Kidney tubule cell (primary cell): ENCODE results near the gene DMPK.

Experiments
- DNase-seq: peaks from one replicate; pipeline ENCODE4 v3.0.0-alpha.2; 2018; ENCODE audit warnings: low spot score

DMPK gene

GRCh38 chr19:45785097-45785496 is 2.8 kb upstream of the DMPK start:
- DNase-seq, result no peak

DNA sequence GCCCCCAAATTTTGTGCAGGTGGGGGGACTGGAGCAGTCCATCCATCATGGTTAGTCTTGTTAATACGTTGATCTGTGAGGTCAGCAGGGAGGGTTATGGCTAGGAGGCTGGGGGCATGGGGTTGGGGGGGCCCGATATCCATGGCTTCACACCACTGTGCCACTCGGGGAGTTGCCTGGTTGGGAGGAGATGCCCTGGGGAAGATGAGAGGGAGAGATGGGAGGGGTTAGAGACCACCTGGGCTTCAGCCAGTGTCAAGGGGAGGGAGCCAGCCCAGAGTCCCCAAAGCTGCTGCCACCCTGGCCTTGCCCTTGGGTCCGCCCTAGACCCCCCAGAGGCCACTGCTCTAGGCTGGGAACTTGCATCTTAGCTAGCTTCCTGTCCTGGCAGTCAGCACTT is 1.8 kb upstream of the DMPK start:
- no peak for DNase-seq

- peak; percentile 33 for DNase-seq
Observed at GRCh38 chr19:45782820-45783785, 813 bp upstream of the DMPK start.

GRCh38 chr19:45781214-45782161 is 802 bp downstream of the DMPK start:
- DNase-seq, result peak; percentile 47

DNA sequence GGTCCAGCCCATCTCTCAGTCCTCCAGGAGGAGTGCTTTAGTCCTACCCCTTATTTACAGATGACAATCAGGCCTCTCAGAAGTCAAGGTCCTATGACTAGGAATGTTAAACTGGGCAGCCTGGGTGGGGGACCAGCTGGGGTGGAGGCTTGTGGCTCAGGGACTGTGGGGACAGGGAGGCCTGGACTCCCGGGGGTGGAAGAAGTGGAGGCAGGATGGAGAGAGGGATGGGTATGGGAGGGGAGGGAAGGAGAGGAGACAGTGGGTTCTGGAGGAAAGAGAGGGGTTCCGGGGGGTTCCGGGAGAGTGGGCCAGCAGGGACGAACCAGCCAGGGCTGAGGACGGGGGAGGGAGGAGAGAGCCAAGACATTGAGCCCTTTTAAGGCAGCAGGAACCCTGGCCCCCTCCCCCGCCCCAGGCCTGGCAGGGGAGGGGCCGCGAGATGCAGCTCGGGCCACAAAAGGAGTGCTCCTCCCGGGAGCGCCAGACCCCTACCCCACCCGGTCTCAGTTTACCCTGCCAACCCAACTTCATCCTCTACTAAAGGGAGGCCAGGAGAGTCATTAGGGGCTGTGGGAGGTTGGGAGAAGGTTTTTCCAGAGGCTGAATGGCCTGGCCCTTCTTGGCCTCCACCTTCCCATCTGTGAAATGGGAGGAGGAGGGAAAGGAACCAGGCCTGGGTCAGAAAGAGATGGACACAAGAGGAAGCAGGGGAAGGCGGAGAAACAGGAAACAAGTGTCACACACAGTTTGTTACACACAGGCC is 1.7 kb downstream of the DMPK start:
- no peak for DNase-seq

GRCh38 chr19:45780146-45780447 is 2.2 kb downstream of the DMPK start:
- DNase-seq, result no peak

GRCh38 chr19:45779231-45780145 is 2.8 kb downstream of the DMPK start:
- peak; percentile 78 for DNase-seq

GRCh38 chr19:45778010-45778661 is 4.2 kb downstream of the DMPK start:
- no peak for DNase-seq

DNA sequence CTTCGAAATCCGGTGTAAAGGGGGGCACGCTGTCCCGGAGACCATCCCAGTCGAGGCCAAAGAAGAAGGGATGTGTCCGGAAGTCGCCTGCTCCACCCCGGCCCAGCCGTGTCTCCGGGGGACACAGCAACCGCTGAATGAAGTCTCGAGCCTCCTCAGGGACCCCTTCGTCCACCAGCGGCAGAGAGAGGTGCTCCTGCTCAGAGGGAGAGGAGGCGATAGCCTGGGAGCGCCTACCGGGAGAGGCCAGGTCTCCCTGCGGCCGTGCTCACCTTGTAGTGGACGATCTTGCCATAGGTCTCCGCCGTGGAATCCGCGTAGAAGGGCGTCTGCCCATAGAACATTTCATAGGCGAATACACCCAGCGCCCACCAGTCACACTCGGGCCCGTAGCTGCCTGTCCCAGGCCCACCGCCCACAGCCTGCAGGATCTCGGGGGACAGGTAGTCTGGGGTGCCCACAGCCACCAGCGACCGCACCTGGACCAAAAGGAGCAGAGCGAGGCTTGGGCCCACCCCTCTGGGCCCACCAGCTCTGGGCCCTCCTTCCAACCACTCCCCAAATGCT is 4.8 kb downstream of the DMPK start:
- DNase-seq, result no peak

DNA sequence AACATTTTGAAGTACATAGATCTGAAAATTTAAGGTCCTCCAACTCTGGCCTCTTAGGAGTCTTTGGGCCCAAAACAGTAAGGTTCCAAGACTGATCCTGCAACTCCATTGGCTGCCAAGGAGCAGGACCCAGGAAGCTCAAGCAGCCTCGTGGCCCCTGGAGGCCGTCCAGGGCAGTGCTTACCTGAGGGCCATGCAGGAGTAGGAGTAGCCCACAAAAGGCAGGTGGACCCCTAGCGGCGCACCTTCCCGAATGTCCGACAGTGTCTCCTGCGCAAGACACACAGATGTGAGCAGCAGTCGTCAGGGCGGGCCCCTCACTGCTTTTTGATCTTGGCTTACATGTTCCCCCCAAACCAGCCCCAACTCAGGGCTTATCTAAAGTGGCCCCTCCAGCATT is 7.5 kb downstream of the DMPK start:
- DNase-seq, result peak; percentile 45

DNA sequence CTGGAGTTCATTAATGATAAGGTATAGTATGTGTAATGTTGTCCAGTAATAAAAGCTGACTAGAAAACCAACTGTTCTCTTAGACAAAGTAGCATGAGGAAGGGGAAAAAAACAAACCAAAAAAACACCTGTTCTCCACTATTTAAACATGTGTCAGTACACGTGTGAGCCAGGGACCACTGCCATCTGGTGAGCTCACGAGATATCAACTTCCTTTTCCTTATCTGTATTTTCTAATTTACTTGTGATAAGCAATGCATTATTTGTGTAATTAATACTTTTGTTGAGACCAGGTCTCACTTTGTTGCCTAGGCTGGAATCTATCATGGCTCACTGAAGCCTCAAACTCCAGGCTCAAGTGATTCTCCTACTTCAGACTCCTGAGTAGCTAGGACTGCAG is 8.9 kb downstream of the DMPK start:
- DNase-seq, result no peak

GRCh38 chr19:45772912-45773311 is 9.4 kb downstream of the DMPK start:
- no peak for DNase-seq

DNA sequence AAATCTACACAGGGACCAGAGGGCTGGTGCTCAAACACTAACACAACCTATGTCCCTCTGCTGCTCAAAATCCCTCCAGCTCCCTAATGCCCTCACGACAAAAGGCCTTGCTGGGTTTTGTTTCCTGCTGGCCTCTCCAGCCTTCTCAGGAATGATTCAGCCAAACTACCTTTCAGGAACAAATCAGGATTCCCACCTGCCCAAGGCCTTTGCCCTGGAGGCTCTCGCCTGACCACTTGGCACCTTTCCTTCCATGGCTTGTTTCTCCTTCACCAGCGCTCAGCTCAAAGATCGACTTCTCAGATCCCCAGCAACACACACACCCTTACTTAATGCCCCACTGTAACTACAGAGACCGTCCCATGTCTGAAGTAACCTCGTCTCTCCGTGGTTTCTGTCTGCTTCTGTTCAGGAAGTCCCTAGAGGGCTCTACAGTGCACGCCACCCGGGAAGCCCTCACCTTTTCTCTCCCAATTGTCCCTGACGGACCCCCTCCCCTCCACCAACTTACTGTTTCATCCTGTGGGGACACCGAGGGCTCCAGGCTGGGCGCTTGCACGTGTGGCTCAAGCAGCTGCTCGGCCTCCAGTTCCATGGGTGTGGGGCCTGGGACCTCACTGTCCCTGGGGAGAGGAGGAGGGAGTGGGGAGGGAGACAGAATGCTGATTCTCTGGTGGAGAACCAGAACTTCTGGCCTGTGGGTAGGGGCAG is 10.0 kb downstream of the DMPK start:
- peak; percentile 38 for DNase-seq

- DNase-seq, result no peak
Observed at GRCh38 chr19:45771311-45771933, 10.9 kb downstream of the DMPK start.

GRCh38 chr19:45770192-45771101 is 11.8 kb downstream of the DMPK start:
- peak; percentile 98 for DNase-seq

DNA sequence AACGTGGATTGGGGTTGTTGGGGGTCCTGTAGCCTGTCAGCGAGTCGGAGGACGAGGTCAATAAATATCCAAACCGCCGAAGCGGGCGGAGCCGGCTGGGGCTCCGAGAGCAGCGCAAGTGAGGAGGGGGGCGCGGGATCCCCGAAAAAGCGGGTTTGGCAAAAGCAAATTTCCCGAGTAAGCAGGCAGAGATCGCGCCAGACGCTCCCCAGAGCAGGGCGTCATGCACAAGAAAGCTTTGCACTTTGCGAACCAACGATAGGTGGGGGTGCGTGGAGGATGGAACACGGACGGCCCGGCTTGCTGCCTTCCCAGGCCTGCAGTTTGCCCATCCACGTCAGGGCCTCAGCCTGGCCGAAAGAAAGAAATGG is 12.5 kb downstream of the DMPK start:
- DNase-seq, result peak; percentile 48

- DNase-seq, result peak; percentile 99
Observed at GRCh38 chr19:45768984-45769782, 13.1 kb downstream of the DMPK start, which contains the start of gene SIX5. TSS of gene SIX5 (minus strand) at chr19:45769252. CDS start at chr19:45768844, 408 bp downstream.
